ELF-1 (cell line): ENCODE measurements around the gene ARFGEF3.
"Not testable (repeated sequence)": the region's sequence is repeated elsewhere in the genome, so short reads cannot be mapped to it uniquely, and the experiment has no call there.

Experiments
- DNase-seq: peaks from one replicate; pipeline ENCODE4 v3.0.0-alpha.2; 2016; ENCODE audit warnings: low read depth, low spot score

Gene ARFGEF3

GRCh38 chr6:138161338-138162110 is at the start of gene ARFGEF3:
ARFGEF3 (plus strand) TSS chr6:138161939; CDS start chr6:138162087, 148 bp downstream.
- DNase-seq, result peak; percentile 47

- DNase-seq, result no peak
Measured at GRCh38 chr6:138113588-138114210, 48.0 kb upstream of the ARFGEF3 start.

- no peak for DNase-seq
Measured at GRCh38 chr6:138115201-138115600, 46.5 kb upstream of the ARFGEF3 start.

- DNase-seq, result peak; percentile 60
Measured at GRCh38 chr6:138115877-138116660, 45.7 kb upstream of the ARFGEF3 start.

- DNase-seq, result no peak
Measured at GRCh38 chr6:138116661-138116999, 45.1 kb upstream of the ARFGEF3 start.

GRCh38 chr6:138117376-138117914 is 44.3 kb upstream of the ARFGEF3 start:
- no peak for DNase-seq

- not testable (repeated sequence) for DNase-seq
Measured at GRCh38 chr6:138119229-138119628, 42.5 kb upstream of the ARFGEF3 start.

- DNase-seq, result no peak
Measured at GRCh38 chr6:138119976-138120375, 41.8 kb upstream of the ARFGEF3 start.

- DNase-seq, result no peak
Measured at GRCh38 chr6:138124096-138124495, 37.6 kb upstream of the ARFGEF3 start.

- DNase-seq, result no peak
Measured at GRCh38 chr6:138128096-138128495, 33.6 kb upstream of the ARFGEF3 start.

GRCh38 chr6:138129190-138129589 is 32.5 kb upstream of the ARFGEF3 start:
- peak; percentile 39 for DNase-seq

GRCh38 chr6:138142806-138143205 is 18.9 kb upstream of the ARFGEF3 start:
- no peak for DNase-seq

- no peak for DNase-seq
Measured at GRCh38 chr6:138145402-138145801, 16.3 kb upstream of the ARFGEF3 start.

GRCh38 chr6:138146544-138146943 is 15.2 kb upstream of the ARFGEF3 start:
- DNase-seq, result no peak

GRCh38 chr6:138155443-138155842 is 6.3 kb upstream of the ARFGEF3 start:
- DNase-seq, result no peak

- no peak for DNase-seq
Measured at GRCh38 chr6:138157986-138158638, 3.6 kb upstream of the ARFGEF3 start.

- no peak for DNase-seq
Measured at GRCh38 chr6:138159246-138159645, 2.5 kb upstream of the ARFGEF3 start.

GRCh38 chr6:138160329-138161087 is 1.2 kb upstream of the ARFGEF3 start:
- DNase-seq, result no peak

- DNase-seq, result no peak
Measured at GRCh38 chr6:138161088-138161337, 726 bp upstream of the ARFGEF3 start.

- DNase-seq, result peak; percentile 23
Measured at GRCh38 chr6:138162111-138162954, 594 bp downstream of the ARFGEF3 start.
